ENCODE results near the gene ANKRD11.
"Not testable (repeated sequence)": the region's sequence is repeated elsewhere in the genome, so short reads cannot be mapped to it uniquely, and the experiment has no call there.

Gene ANKRD11

GRCh38 chr16:89478576-89479221 lies 11.7 kb downstream of the ANKRD11 start:
- H3K4me1 ChIP-seq (ENCODE audit: control insufficient read depth, insufficient read depth, low read length), result peaks cover 30% of the 10 kb centered on the region
- H3K9ac ChIP-seq (ENCODE audit: low read length in 2 of 2), result no peak overlapping the region
- H3K27ac ChIP-seq (ENCODE audit: low read length), result no peak overlapping the region
- H3K9me3 ChIP-seq (ENCODE audit: control insufficient read depth in 2 of 2, low read length in 2 of 2), result no peaks in the 10 kb centered on the region
- no peaks in the 10 kb centered on the region for H3K36me3 ChIP-seq (ENCODE audit: control insufficient read depth in 2 of 2, insufficient read depth in 2 of 2, low read length in 2 of 2)
- no peak overlapping the region for H3K4me3 ChIP-seq (ENCODE audit: low read length in 2 of 2)
- H3K27me3 ChIP-seq (ENCODE audit: control insufficient read depth in 1 of 2, insufficient read depth in 2 of 2, low read length in 2 of 2), result no peaks in the 10 kb centered on the region

GRCh38 chr16:89476811-89477261 lies 13.5 kb downstream of the ANKRD11 start:
- H3K36me3 ChIP-seq (ENCODE audit: control insufficient read depth in 2 of 2, insufficient read depth in 2 of 2, low read length in 2 of 2), result no peaks in the 10 kb centered on the region
- H3K9me3 ChIP-seq (ENCODE audit: control insufficient read depth in 2 of 2, low read length in 2 of 2), result no peaks in the 10 kb centered on the region
- H3K9ac ChIP-seq (ENCODE audit: low read length in 2 of 2), result no peak overlapping the region
- no peak overlapping the region for H3K4me3 ChIP-seq (ENCODE audit: low read length in 2 of 2)
- H3K4me1 ChIP-seq (ENCODE audit: control insufficient read depth, insufficient read depth, low read length), result peaks cover 24% of the 10 kb centered on the region
- H3K27ac ChIP-seq (ENCODE audit: low read length), result no peak overlapping the region
- no peaks in the 10 kb centered on the region for H3K27me3 ChIP-seq (ENCODE audit: control insufficient read depth in 1 of 2, insufficient read depth in 2 of 2, low read length in 2 of 2)

DNA sequence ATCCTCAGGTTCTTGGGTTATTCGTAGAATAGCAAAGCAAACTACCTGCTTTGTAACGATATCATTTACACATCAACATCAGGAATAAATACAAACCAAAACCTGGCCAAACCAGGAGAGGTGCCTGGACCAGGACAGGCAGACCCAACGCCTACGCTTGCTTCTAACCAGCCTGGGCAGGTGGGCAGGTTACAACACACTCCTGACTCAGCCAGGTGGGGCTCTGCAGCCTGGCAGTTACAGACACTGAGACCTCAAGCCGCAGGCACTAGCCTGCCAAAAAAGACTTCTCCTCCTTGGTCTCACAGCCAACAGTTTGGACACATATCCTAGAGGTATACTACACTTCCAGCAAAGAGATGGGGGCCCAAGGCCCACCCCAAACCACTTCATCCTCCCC lies 14.0 kb downstream of the ANKRD11 start:
- Histone ChIP-seq H3K9me3 (ENCODE audit: control insufficient read depth in 2 of 2, low read length in 2 of 2) (no peaks in the 10 kb centered on the region), H3K9ac (ENCODE audit: low read length in 2 of 2) (no peak overlapping the region), H3K36me3 (ENCODE audit: control insufficient read depth in 2 of 2, insufficient read depth in 2 of 2, low read length in 2 of 2) (no peaks in the 10 kb centered on the region), H3K27me3 (ENCODE audit: control insufficient read depth in 1 of 2, insufficient read depth in 2 of 2, low read length in 2 of 2) (no peaks in the 10 kb centered on the region), H3K27ac (ENCODE audit: low read length) (no peak overlapping the region), H3K4me3 (ENCODE audit: low read length in 2 of 2) (no peak overlapping the region), H3K4me1 (ENCODE audit: control insufficient read depth, insufficient read depth, low read length) (peaks cover 21% of the 10 kb centered on the region)

GRCh38 chr16:89475144-89475543 lies 15.2 kb downstream of the ANKRD11 start:
- Histone ChIP-seq H3K36me3 (ENCODE audit: control insufficient read depth in 2 of 2, insufficient read depth in 2 of 2, low read length in 2 of 2) (no peaks in the 10 kb centered on the region), H3K4me1 (ENCODE audit: control insufficient read depth, insufficient read depth, low read length) (peaks cover 21% of the 10 kb centered on the region), H3K9me3 (ENCODE audit: control insufficient read depth in 2 of 2, low read length in 2 of 2) (no peaks in the 10 kb centered on the region), H3K27ac (ENCODE audit: low read length) (no peak overlapping the region), H3K27me3 (ENCODE audit: control insufficient read depth in 1 of 2, insufficient read depth in 2 of 2, low read length in 2 of 2) (no peaks in the 10 kb centered on the region), H3K4me3 (ENCODE audit: low read length in 2 of 2) (no peak overlapping the region), H3K9ac (ENCODE audit: low read length in 2 of 2) (no peak overlapping the region)

DNA sequence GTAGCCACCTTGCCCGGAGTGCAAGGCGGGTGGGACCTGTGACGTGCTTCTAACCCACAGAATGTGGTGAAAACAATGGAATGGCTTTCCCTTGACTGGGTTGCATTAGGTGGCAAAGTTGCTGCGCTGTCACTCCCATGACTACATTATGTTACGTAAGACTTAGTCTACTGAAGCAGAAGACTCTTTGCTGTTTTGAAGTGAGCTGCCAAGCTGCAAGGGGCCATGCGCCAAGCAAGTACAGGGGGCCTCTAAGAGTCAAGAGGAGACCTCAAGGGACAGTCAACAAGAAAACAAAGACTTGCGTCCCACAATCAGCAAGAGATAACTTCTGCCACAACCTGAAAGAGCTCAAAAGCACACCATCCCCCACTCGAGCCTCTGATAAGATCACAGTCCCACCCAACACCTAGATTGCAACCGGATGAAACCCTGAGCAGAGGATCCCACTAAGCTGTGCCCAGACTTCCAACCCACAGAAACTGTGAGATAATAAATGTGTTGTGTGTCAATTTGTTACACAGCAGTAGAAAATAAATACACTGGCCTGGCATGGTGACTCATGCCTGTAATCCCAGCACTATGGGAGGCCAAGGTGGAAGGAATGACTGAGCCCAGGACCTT lies 16.5 kb downstream of the ANKRD11 start:
- no peaks in the 10 kb centered on the region for H3K9me3 ChIP-seq (ENCODE audit: control insufficient read depth in 2 of 2, low read length in 2 of 2)
- H3K4me1 ChIP-seq (ENCODE audit: control insufficient read depth, insufficient read depth, low read length), result peaks cover 19% of the 10 kb centered on the region
- H3K36me3 ChIP-seq (ENCODE audit: control insufficient read depth in 2 of 2, insufficient read depth in 2 of 2, low read length in 2 of 2), result no peaks in the 10 kb centered on the region
- no peak overlapping the region for H3K9ac ChIP-seq (ENCODE audit: low read length in 2 of 2)
- H3K27ac ChIP-seq (ENCODE audit: low read length), result no peak overlapping the region
- no peaks in the 10 kb centered on the region for H3K27me3 ChIP-seq (ENCODE audit: control insufficient read depth in 1 of 2, insufficient read depth in 2 of 2, low read length in 2 of 2)
- no peak overlapping the region for H3K4me3 ChIP-seq (ENCODE audit: low read length in 2 of 2)

- H3K9me3 ChIP-seq (ENCODE audit: control insufficient read depth in 2 of 2, low read length in 2 of 2), result no peaks in the 10 kb centered on the region
- peaks cover 13% of the 10 kb centered on the region for H3K4me1 ChIP-seq (ENCODE audit: control insufficient read depth, insufficient read depth, low read length)
- H3K27ac ChIP-seq (ENCODE audit: low read length), result no peak overlapping the region
- H3K9ac ChIP-seq (ENCODE audit: low read length in 2 of 2), result no peak overlapping the region
- H3K36me3 ChIP-seq (ENCODE audit: control insufficient read depth in 2 of 2, insufficient read depth in 2 of 2, low read length in 2 of 2), result no peaks in the 10 kb centered on the region
- no peaks in the 10 kb centered on the region for H3K27me3 ChIP-seq (ENCODE audit: control insufficient read depth in 1 of 2, insufficient read depth in 2 of 2, low read length in 2 of 2)
- H3K4me3 ChIP-seq (ENCODE audit: low read length in 2 of 2), result peak overlapping the region in 1 of 2 donors; percentile 8
These were observed 17.1 kb downstream of the ANKRD11 start for GRCh38 chr16:89473136-89473712.

- Histone ChIP-seq H3K4me1 (ENCODE audit: control insufficient read depth, insufficient read depth, low read length) (peaks cover 11% of the 10 kb centered on the region), H3K27me3 (ENCODE audit: control insufficient read depth in 1 of 2, insufficient read depth in 2 of 2, low read length in 2 of 2) (no peaks in the 10 kb centered on the region), H3K9me3 (ENCODE audit: control insufficient read depth in 2 of 2, low read length in 2 of 2) (no peaks in the 10 kb centered on the region), H3K9ac (ENCODE audit: low read length in 2 of 2) (no peak overlapping the region), H3K4me3 (ENCODE audit: low read length in 2 of 2) (no peak overlapping the region), H3K27ac (ENCODE audit: low read length) (no peak overlapping the region), H3K36me3 (ENCODE audit: control insufficient read depth in 2 of 2, insufficient read depth in 2 of 2, low read length in 2 of 2) (no peaks in the 10 kb centered on the region)
These were observed 17.7 kb downstream of the ANKRD11 start for GRCh38 chr16:89472711-89473075.

GRCh38 chr16:89467382-89467781 lies 23.0 kb downstream of the ANKRD11 start:
- Histone ChIP-seq H3K4me3 (ENCODE audit: low read length in 2 of 2) (no peak overlapping the region), H3K27me3 (ENCODE audit: control insufficient read depth in 1 of 2, insufficient read depth in 2 of 2, low read length in 2 of 2) (no peaks in the 10 kb centered on the region), H3K9ac (ENCODE audit: low read length in 2 of 2) (no peak overlapping the region), H3K9me3 (ENCODE audit: control insufficient read depth in 2 of 2, low read length in 2 of 2) (no peaks in the 10 kb centered on the region), H3K4me1 (ENCODE audit: control insufficient read depth, insufficient read depth, low read length) (peaks cover 2% of the 10 kb centered on the region), H3K27ac (ENCODE audit: low read length) (no peak overlapping the region), H3K36me3 (ENCODE audit: control insufficient read depth in 2 of 2, insufficient read depth in 2 of 2, low read length in 2 of 2) (no peaks in the 10 kb centered on the region)

DNA sequence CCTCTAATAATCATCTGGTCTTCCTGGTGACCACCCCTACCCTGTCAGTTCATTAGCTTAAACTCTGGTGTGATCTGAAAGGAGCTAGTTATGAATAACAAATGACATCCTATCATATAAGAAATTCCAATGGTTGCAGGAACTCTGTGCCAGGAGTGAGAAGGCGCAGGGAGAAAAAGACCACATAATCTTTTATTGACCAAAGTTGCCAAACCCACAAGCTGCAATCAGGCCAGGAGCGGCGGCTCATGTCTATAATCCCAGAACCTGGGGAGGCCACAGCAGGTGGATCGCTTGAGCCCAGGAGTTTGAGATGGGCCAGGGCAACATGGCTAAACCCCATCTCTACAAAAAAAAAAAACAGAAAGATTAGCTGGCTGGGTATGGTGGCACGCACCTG lies 23.4 kb downstream of the ANKRD11 start:
- H3K4me3 ChIP-seq (ENCODE audit: low read length in 2 of 2), result no peak overlapping the region
- no peaks in the 10 kb centered on the region for H3K36me3 ChIP-seq (ENCODE audit: control insufficient read depth in 2 of 2, insufficient read depth in 2 of 2, low read length in 2 of 2)
- no peaks in the 10 kb centered on the region for H3K9me3 ChIP-seq (ENCODE audit: control insufficient read depth in 2 of 2, low read length in 2 of 2)
- H3K27ac ChIP-seq (ENCODE audit: low read length), result no peak overlapping the region
- no peaks in the 10 kb centered on the region for H3K27me3 ChIP-seq (ENCODE audit: control insufficient read depth in 1 of 2, insufficient read depth in 2 of 2, low read length in 2 of 2)
- H3K4me1 ChIP-seq (ENCODE audit: control insufficient read depth, insufficient read depth, low read length), result peaks cover under 1% of the 10 kb centered on the region
- H3K9ac ChIP-seq (ENCODE audit: low read length in 2 of 2), result no peak overlapping the region

GRCh38 chr16:89463312-89463711 lies 27.0 kb downstream of the ANKRD11 start:
- H3K9me3 ChIP-seq (ENCODE audit: control insufficient read depth in 2 of 2, low read length in 2 of 2); H3K9ac ChIP-seq (ENCODE audit: low read length in 2 of 2); H3K4me3 ChIP-seq (ENCODE audit: low read length in 2 of 2); H3K36me3 ChIP-seq (ENCODE audit: control insufficient read depth in 2 of 2, insufficient read depth in 2 of 2, low read length in 2 of 2); H3K4me1 ChIP-seq (ENCODE audit: control insufficient read depth, insufficient read depth, low read length); H3K27ac ChIP-seq (ENCODE audit: low read length); H3K27me3 ChIP-seq (ENCODE audit: control insufficient read depth in 1 of 2, insufficient read depth in 2 of 2, low read length in 2 of 2): not testable (repeated sequence)

GRCh38 chr16:89462639-89463038 lies 27.7 kb downstream of the ANKRD11 start:
- H3K27me3 ChIP-seq (ENCODE audit: control insufficient read depth in 1 of 2, insufficient read depth in 2 of 2, low read length in 2 of 2); H3K36me3 ChIP-seq (ENCODE audit: control insufficient read depth in 2 of 2, insufficient read depth in 2 of 2, low read length in 2 of 2); H3K9me3 ChIP-seq (ENCODE audit: control insufficient read depth in 2 of 2, low read length in 2 of 2); H3K4me3 ChIP-seq (ENCODE audit: low read length in 2 of 2); H3K9ac ChIP-seq (ENCODE audit: low read length in 2 of 2); H3K4me1 ChIP-seq (ENCODE audit: control insufficient read depth, insufficient read depth, low read length); H3K27ac ChIP-seq (ENCODE audit: low read length): not testable (repeated sequence)
